Ascending aorta (tissue), 2 donors: ENCODE measurements around the gene UMAD1. TPM values are rescaled to one million over a fixed set of nuclear protein-coding genes. Genes with fewer than 3 reads are reported as not detected.

Source experiments
- DNase-seq, 2 donors: peaks; one replicate each; pipeline ENCODE4 v3.0.0-alpha.2; 2019; ENCODE audit warnings: low spot score in 2 of 2
- H3K27ac ChIP-seq, 2 donors: fragments of 200-600 bp; sonication (generic); one replicate each; pipeline ENCODE4 v1.5.1; 2016 to 2017; ENCODE audit warnings: mild to moderate bottlenecking in 1 of 2
- H3K27me3 ChIP-seq: fragments of 200-600 bp; sonication (generic); one replicate; pipeline ENCODE4 v1.5.1; 2017
- H3K36me3 ChIP-seq, 2 donors: fragments of 200-600 bp; sonication (generic); one replicate each; pipeline ENCODE4 v1.5.1; 2016
- H3K4me1 ChIP-seq, 2 donors: fragments of 200-600 bp; sonication (generic); one replicate each; pipeline ENCODE4 v1.5.1; 2016 to 2017; ENCODE audit warnings: mild to moderate bottlenecking in 1 of 2
- H3K4me3 ChIP-seq, 2 donors: fragments of 200-600 bp; sonication (generic); one replicate each; pipeline ENCODE4 v1.5.1; 2016 to 2017; ENCODE audit warnings: mild to moderate bottlenecking in 1 of 2
- H3K9me3 ChIP-seq, 2 donors: fragments of 200-600 bp; sonication (generic); one replicate each; pipeline ENCODE4 v1.5.1; 2016
- intact Hi-C: fragments of 100-400 bp; cut with DNase I; formaldehyde crosslinking; loops from one replicate; pipeline ENCODE4 v1.15.1; 2023
- total RNA-seq: library from RNA; depleted of rRNA; stranded (reverse); fragments of >200 nt; gene quantifications from one replicate; pipeline ENCODE4 v1.1.0, GENCODE V29; 2016
- TF ChIP-seq, protein P1 (sequence below), 3 experiments: fragments of 200-600 bp in 2 of 3; fragments of 450-650 bp in 1 of 3; sonication (generic) in 2 of 3; IDR thresholded peaks; one replicate each; pipeline ENCODE4 v1.5.1; 2016 to 2019; ENCODE audit warnings: antibody characterized with exemption in 3 of 3, mild to moderate bottlenecking in 1 of 3, moderate library complexity in 1 of 3

UMAD1 gene
- 17.7 TPM for total RNA-seq

DNA sequence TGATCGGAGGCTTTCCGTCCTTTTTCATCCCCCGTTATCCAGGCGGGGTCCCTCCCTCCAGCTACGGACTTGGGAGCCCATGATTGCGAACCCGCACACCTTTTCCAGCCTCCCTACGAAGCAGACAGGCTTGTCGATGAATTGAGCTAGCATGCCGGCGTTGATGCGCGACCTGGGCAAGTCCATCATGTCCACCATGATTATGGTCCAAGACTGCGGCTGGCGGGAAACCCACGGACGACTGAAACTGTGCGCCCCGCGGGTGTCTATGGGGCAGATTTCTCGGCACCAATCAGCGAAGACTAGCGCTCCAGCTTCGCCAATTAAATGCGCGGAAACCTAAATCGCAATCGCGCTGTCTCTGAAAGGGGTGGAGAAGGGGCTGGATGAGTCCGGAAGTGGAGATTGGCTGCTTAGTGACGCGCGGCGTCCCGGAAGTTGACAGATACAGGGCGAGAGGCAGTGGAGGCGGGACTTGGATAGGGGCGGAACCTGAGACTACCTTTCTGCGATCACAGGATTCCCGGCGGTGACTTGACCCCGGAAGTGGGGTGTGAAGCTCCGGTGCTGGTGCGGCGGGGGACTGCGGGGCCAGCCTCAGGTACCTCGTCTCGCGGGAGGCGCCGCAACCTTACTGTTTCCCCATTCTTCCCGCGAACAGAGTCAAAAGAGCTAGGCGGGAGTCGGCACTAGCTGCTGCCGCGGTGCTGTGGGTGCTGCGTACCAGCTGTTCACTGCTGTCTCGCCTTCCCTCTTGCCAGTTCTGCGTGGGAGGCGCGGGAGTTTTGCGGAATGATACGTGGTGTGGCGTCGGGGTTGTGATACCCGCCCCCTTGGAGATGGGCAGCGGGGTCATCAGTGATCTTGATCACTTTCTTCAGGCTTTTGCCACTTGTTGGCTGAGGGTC is at the start of gene UMAD1:
Gene UMAD1 (plus strand): TSS at position 532 of the 908 bp plus-strand sequence. CDS start 32,620 bp downstream, outside the sequence.
- Histone ChIP-seq H3K27ac (peak within 1 kb of the TSS; percentile 86 to 90), H3K9me3 (no peaks in the 10 kb centered on the region), H3K4me1 (peaks cover 0 to 9% of the 10 kb centered on the region in 2 donors), H3K36me3 (no peaks in the 10 kb centered on the region), H3K27me3 (no peaks in the 10 kb centered on the region), H3K4me3 (peak within 1 kb of the TSS; percentile 77 to 84)
- TF ChIP-seq, protein P1, sequence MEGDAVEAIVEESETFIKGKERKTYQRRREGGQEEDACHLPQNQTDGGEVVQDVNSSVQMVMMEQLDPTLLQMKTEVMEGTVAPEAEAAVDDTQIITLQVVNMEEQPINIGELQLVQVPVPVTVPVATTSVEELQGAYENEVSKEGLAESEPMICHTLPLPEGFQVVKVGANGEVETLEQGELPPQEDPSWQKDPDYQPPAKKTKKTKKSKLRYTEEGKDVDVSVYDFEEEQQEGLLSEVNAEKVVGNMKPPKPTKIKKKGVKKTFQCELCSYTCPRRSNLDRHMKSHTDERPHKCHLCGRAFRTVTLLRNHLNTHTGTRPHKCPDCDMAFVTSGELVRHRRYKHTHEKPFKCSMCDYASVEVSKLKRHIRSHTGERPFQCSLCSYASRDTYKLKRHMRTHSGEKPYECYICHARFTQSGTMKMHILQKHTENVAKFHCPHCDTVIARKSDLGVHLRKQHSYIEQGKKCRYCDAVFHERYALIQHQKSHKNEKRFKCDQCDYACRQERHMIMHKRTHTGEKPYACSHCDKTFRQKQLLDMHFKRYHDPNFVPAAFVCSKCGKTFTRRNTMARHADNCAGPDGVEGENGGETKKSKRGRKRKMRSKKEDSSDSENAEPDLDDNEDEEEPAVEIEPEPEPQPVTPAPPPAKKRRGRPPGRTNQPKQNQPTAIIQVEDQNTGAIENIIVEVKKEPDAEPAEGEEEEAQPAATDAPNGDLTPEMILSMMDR (IDR thresholded peaks at IDR 0.05): no peak
- intact Hi-C loops: loop anchor here (1.0 to 10.0 kb wide), 6 partner anchors 40 to 933 kb away; partner anchors contain the start of genes C1GALT1, GLCCI1 and ZNF12
- DNase-seq: peak; percentile 98 to 99

DNA sequence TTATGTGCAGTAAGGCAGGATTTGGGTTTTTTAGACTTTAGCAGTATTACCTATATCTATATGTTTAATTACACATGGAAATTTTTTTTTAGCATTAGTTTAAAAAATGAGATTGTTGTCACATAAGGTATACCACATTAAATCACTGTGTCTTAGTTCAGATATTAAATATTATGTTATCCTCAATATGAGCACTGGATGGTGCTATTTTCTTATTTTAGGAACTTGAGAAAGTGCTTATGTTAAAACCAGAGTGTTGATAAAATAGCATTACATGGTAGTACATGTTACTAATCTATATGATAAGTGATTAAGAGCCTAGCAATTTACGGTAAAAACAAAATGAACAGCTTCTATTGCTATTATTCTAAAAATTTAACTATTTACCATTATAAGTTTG is 45.1 kb upstream of the UMAD1 start:
- Histone ChIP-seq H3K27me3 (no peaks in the 10 kb centered on the region), H3K27ac (no peak overlapping the region), H3K36me3 (peaks cover 9 to 25% of the 10 kb centered on the region in 2 donors), H3K9me3 (no peaks in the 10 kb centered on the region), H3K4me3 (no peak overlapping the region), H3K4me1 (no peaks in the 10 kb centered on the region)
- intact Hi-C loops: loop anchor here (10.0 kb wide), 1 partner anchor 619 kb away; no protein-coding TSS in a partner anchor
- no peak for DNase-seq
- TF ChIP-seq, protein P1 (IDR thresholded peaks at IDR 0.05): peak in 2 of 3 experiments; percentile 18 to 32

DNA sequence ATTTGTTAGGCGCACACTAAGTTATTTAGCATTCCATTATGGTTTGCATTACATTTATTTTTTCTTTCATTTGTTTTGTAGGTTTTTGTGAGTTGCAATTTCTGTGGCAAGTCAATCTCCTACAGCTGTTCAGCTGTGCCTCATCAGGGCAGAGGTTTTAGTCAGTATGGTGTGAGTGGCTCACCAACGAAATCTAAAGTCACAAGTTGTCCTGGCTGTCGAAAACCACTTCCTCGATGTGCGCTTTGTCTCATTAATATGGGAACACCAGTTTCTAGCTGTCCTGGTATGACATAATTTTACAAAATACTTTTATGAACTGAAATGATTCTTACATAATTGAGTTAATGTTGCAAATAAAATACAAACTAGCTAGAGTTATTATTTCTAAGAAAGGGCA is 44.4 kb upstream of the UMAD1 start:
- Histone ChIP-seq H3K9me3 (no peaks in the 10 kb centered on the region), H3K36me3 (peaks cover 9 to 25% of the 10 kb centered on the region in 2 donors)
- intact Hi-C loops: loop anchor here (10.0 kb wide), 1 partner anchor 619 kb away; no protein-coding TSS in a partner anchor

DNA sequence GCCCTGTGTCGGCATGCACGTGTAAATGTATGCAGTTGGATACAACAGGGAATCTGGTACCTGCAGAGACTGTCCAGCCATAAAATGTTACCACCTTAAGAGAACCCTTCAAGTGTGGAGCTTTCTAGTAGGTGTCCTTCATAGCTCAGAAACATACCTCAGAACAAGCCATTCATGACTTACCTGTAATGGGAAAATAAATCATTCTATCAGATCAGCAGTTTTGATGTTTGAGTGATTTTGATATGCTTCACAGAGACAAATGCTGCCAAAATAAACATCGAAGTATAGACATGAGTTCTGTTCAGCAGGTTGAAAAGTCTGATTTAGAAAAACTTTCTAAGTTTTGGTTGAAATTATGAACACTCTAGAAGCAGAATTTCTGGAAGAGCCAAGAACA is 33.5 kb upstream of the UMAD1 start:
- TF ChIP-seq, protein P1 (IDR thresholded peaks at IDR 0.05): no peak
- H3K4me1 ChIP-seq: no peaks in the 10 kb centered on the region
- intact Hi-C loops: no loop called here
- peaks cover 4 to 15% of the 10 kb centered on the region in 2 donors for H3K36me3 ChIP-seq
- no peaks in the 10 kb centered on the region for H3K27me3 ChIP-seq
- DNase-seq: no peak
- H3K27ac ChIP-seq: no peak overlapping the region
- no peaks in the 10 kb centered on the region for H3K9me3 ChIP-seq
- no peak overlapping the region for H3K4me3 ChIP-seq

More for the DNA sequence above, 44.4 kb upstream of the UMAD1 start:
- Histone ChIP-seq H3K27ac (no peak overlapping the region), H3K4me3 (no peak overlapping the region), H3K27me3 (no peaks in the 10 kb centered on the region), H3K4me1 (no peaks in the 10 kb centered on the region)
- peak in 1 of 2 donors; percentile 9 for DNase-seq
- TF ChIP-seq, protein P1 (IDR thresholded peaks at IDR 0.05): no peak

DNA sequence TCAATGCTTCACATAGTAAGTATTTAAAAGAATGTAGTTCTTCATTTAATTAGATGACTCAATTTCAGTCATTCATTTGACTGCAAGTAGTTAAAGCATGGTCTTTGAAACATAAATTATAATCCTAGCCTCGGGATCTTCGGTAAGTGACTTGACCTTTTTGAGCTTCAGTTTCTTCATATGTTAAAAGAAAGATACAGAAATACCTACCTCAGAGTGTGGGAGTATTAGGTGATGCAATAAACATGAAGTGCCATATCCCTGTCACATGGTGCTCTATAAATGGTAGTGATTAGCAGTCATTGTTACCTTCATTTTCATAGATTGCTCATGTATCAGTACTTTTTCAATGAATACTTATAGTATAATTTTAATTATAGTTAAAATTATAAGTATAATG is 31.2 kb upstream of the UMAD1 start:
- DNase-seq: no peak
- Histone ChIP-seq H3K4me3 (no peak overlapping the region), H3K9me3 (no peaks in the 10 kb centered on the region), H3K27ac (no peak overlapping the region), H3K36me3 (peaks cover 4 to 15% of the 10 kb centered on the region in 2 donors), H3K4me1 (no peaks in the 10 kb centered on the region), H3K27me3 (no peaks in the 10 kb centered on the region)
- TF ChIP-seq, protein P1 (IDR thresholded peaks at IDR 0.05): no peak
- intact Hi-C loops: no loop called here
